Endothelial cell of umbilical vein (primary cell): Measurements from ENCODE around the gene PTGES3.

Experiments used
- EZH2 ChIP-seq: IDR thresholded peaks from 2 replicates; pipeline ENCODE4 v1.6.1; 2012; ENCODE audit warnings: borderline replicate concordance, low read depth, mild to moderate bottlenecking, moderate library complexity, low read length, inconsistent platforms; ENCODE audit not compliant: severe bottlenecking
- FOS ChIP-seq: IDR thresholded peaks from 2 replicates; pipeline ENCODE4 v1.6.1; 2011; ENCODE audit warnings: mild to moderate bottlenecking, low read length, moderate library complexity, borderline replicate concordance; ENCODE audit not compliant: insufficient read depth
- JUN ChIP-seq: IDR thresholded peaks from 2 replicates; pipeline ENCODE4 v1.6.1; 2011; ENCODE audit warnings: borderline replicate concordance, low read depth; ENCODE audit not compliant: insufficient read length, insufficient read depth
- MAX ChIP-seq: IDR thresholded peaks from 2 replicates; pipeline ENCODE4 v1.6.1; 2011; ENCODE audit not compliant: insufficient read depth, insufficient read length
- MYC ChIP-seq: IDR thresholded peaks from one replicate; pipeline ENCODE4 v1.6.1; 2011; ENCODE audit warnings: mild to moderate bottlenecking, low read depth, low read length
- POLR2A ChIP-seq: IDR thresholded peaks from 2 replicates; pipeline ENCODE4 v1.6.1; 2012; ENCODE audit warnings: low read depth, mild to moderate bottlenecking, control low read depth, low read length
- POLR2AphosphoS5 ChIP-seq: IDR thresholded peaks from 2 replicates; pipeline ENCODE4 v1.6.1; 2012; ENCODE audit warnings: low read depth, mild to moderate bottlenecking, control low read depth, low read length, moderate library complexity; ENCODE audit not compliant: insufficient read depth
- TF ChIP-seq, protein P1 (sequence below), 2 donors: IDR thresholded peaks; 1 replicate in 1 of 2; 2 replicates in 1 of 2; pipeline ENCODE4 v1.5.1; 2011; ENCODE audit warnings: low read length in 2 of 2, mild to moderate bottlenecking in 2 of 2, moderate library complexity in 2 of 2, control low read depth in 1 of 2, inconsistent platforms in 1 of 2, low read depth in 1 of 2; ENCODE audit not compliant: insufficient read depth in 1 of 2; ENCODE audit errors: extremely low read depth in 1 of 2

DNA sequence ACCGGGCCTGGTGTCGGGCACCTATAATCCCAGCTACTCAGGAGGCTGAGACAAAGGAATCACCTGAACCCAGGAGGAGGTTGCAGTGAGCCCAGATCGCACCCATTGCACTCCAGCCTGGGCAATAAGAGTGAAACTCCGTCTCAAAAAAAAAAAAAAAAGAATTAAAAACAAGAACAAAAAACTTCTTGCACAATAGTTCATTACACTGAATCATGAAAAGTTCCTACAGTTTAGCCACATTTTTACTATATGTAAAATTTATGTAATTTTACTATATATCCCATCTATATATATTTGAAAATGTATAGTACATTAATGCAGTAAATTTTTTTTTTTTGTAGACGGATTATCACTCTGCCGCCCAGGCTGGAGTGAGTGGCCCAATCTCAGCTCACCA lies 46.9 kb downstream of the PTGES3 start:
- TF ChIP-seq POLR2AphosphoS5: no peak
- TF ChIP-seq, protein P1, sequence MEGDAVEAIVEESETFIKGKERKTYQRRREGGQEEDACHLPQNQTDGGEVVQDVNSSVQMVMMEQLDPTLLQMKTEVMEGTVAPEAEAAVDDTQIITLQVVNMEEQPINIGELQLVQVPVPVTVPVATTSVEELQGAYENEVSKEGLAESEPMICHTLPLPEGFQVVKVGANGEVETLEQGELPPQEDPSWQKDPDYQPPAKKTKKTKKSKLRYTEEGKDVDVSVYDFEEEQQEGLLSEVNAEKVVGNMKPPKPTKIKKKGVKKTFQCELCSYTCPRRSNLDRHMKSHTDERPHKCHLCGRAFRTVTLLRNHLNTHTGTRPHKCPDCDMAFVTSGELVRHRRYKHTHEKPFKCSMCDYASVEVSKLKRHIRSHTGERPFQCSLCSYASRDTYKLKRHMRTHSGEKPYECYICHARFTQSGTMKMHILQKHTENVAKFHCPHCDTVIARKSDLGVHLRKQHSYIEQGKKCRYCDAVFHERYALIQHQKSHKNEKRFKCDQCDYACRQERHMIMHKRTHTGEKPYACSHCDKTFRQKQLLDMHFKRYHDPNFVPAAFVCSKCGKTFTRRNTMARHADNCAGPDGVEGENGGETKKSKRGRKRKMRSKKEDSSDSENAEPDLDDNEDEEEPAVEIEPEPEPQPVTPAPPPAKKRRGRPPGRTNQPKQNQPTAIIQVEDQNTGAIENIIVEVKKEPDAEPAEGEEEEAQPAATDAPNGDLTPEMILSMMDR (IDR thresholded peaks at IDR 0.05; ENCODE audit: extremely low read depth in 1 of 2, insufficient read depth in 1 of 2, low read depth in 1 of 2, low read length in 2 of 2): no peak
- no peak for TF ChIP-seq MAX
- no peak for TF ChIP-seq POLR2A
- no peak for TF ChIP-seq EZH2
- no peak for TF ChIP-seq MYC
- TF ChIP-seq JUN: no peak
- no peak for TF ChIP-seq FOS
